Measurements from ENCODE around the gene TMPRSS3. TPM values are rescaled to one million over a fixed set of nuclear protein-coding genes. Genes with fewer than 3 reads are reported as not detected.

The TMPRSS3 gene
- total RNA-seq, 4 donors from 2014 or later: 5.0 to 12.6 (median 6.2) TPM

DNA sequence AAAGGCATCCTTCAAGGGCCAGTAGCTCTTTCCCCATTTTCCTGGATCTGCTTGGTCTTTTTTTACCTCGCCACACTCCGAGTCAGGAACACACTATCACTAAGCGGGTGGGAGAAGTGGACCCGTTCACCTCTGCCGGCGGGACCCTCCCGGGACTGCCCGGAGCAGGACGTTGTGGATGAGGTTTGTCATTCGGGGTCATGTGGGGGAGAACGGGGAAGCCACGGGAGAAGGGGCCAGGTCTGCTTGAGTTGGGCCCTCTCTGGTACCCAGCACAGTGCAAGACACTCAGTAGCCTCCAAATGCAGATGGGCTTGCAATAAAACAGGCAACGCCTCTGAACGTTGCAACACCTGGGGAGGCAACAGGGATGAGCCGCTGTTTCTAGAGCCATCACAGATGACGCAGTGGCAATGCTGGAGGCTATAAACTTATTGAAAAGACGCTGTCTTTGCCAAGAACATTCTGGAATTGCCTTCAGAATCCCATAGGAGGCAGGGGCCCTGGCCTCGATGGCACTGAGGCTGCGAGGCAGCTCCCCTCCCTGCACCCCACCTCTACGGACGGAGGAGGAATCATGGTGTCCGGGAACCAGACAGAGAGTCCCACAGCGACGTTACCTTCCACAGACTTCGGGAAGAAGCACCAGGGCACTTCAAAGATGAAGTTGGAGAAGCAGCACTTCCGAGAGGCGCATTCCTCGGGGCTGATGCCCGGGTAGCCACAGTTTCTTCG is 48.8 kb downstream of the TMPRSS3 start:
- TF ChIP-seq, protein P1, sequence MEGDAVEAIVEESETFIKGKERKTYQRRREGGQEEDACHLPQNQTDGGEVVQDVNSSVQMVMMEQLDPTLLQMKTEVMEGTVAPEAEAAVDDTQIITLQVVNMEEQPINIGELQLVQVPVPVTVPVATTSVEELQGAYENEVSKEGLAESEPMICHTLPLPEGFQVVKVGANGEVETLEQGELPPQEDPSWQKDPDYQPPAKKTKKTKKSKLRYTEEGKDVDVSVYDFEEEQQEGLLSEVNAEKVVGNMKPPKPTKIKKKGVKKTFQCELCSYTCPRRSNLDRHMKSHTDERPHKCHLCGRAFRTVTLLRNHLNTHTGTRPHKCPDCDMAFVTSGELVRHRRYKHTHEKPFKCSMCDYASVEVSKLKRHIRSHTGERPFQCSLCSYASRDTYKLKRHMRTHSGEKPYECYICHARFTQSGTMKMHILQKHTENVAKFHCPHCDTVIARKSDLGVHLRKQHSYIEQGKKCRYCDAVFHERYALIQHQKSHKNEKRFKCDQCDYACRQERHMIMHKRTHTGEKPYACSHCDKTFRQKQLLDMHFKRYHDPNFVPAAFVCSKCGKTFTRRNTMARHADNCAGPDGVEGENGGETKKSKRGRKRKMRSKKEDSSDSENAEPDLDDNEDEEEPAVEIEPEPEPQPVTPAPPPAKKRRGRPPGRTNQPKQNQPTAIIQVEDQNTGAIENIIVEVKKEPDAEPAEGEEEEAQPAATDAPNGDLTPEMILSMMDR (IDR thresholded peaks at IDR 0.05): no peak
- no peak for TF ChIP-seq POLR2A (IDR thresholded peaks at IDR 0.05)
- intact Hi-C loops (cut with DNase I): no loop called here
- Histone ChIP-seq H3K4me1 (peaks cover 22 to 24% of the 10 kb centered on the region in 2 donors), H3K9me3 (no peaks in the 10 kb centered on the region), H3K27ac (no peak overlapping the region), H3K27me3 (no peaks in the 10 kb centered on the region), H3K36me3 (no peaks in the 10 kb centered on the region), H3K4me3 (replicated peaks in 1 of 3) (no peak overlapping the region)
- WGBS, 2 donors: 89 to 94% methylated on average over 30 of the region's 30 CpGs
- no peak for DNase-seq

DNA sequence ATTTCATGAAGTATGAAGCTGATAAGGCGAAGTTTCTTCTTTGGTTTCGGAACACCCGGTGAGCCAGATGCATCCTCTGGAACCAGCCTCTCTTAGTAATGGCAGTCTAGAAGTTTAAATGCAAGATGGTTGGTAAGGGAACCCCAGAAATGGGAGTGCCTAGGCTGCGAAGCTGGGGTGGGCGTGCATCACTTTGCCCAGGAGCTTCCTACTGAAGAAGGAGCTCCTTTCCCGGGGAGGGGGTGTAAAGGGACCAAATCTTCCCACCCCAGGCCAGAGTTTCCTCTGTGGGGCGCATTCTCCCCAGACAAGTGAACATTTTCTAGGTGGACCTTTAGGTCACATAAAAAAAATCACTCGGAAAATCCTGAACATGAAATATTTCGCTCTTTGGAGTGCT is 49.4 kb downstream of the TMPRSS3 start:
- H3K9me3 ChIP-seq: no peaks in the 10 kb centered on the region
- no peak for TF ChIP-seq POLR2A (IDR thresholded peaks at IDR 0.05)
- no peaks in the 10 kb centered on the region for H3K27me3 ChIP-seq
- DNase-seq: no peak
- 93% methylated on average over 9 of the region's 9 CpGs for WGBS, 2 donors
- peaks cover 19% of the 10 kb centered on the region in 2 donors for H3K4me1 ChIP-seq
- no peak overlapping the region for H3K27ac ChIP-seq
- intact Hi-C loops (cut with DNase I): no loop called here
- no peak overlapping the region for H3K4me3 ChIP-seq (replicated peaks in 1 of 3)
- H3K36me3 ChIP-seq: no peaks in the 10 kb centered on the region

DNA sequence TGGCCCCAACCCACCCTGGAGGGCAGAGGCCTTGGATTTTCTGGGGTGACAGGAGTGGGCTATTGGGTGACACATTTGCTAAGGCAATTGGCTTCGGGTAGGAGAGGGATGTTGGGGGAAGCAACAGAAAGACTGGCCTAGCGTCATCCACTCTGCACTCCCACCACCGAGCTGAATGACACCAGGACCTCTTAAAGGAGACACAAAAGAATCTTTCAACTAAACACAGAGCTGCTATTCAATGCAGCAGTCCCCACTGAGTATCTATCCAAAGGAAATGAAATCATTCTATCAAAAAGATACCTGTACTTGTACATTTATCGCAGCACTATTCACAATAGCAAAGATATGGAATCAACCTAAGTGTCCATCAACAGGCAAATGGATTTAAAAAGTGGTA is 51.2 kb downstream of the TMPRSS3 start:
- Histone ChIP-seq H3K27me3 (no peaks in the 10 kb centered on the region), H3K9me3 (no peaks in the 10 kb centered on the region), H3K4me3 (replicated peaks in 1 of 3) (no peak overlapping the region), H3K4me1 (peaks cover 6 to 8% of the 10 kb centered on the region in 2 donors), H3K36me3 (no peaks in the 10 kb centered on the region), H3K27ac (no peak overlapping the region)
- no peak for DNase-seq
- TF ChIP-seq POLR2A (IDR thresholded peaks at IDR 0.05): no peak
- TF ChIP-seq, protein P1 (IDR thresholded peaks at IDR 0.05): no peak
- intact Hi-C loops (cut with DNase I): no loop called here
- 66 to 79% methylated on average over 4 of the region's 4 CpGs for WGBS, 2 donors

DNA sequence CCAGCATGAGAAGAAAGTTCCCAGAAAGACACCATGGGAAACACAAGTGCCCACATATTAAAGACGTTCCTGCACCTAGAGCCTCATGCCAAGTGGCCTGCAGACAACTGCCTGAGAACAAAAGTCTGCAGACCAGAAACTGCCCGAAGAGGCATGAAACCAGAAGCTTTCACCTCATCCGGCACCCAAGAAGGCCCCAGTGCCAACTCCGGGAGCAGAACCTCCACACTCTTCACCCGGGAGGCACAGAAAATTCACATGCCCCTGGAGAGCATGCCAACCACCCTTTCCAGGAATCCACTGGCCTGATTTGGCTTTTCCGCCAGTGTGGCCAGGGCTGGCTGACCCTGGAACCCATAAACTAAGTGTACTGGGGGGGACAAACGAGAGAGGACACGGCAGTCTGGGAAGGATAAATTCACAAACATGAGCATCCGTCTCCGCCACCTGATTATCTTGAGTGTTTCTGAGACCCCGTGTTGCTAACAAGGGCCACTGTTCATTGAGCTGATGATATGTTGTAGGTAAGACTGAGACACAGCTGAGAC is 51.8 kb downstream of the TMPRSS3 start:
- intact Hi-C loops (cut with DNase I): no loop called here
- TF ChIP-seq, protein P1 (IDR thresholded peaks at IDR 0.05): no peak
- no peak for TF ChIP-seq POLR2A (IDR thresholded peaks at IDR 0.05)
- Histone ChIP-seq H3K4me1 (peaks cover 11 to 12% of the 10 kb centered on the region in 2 donors), H3K36me3 (no peaks in the 10 kb centered on the region), H3K27ac (no peak overlapping the region), H3K27me3 (no peaks in the 10 kb centered on the region), H3K9me3 (no peaks in the 10 kb centered on the region), H3K4me3 (replicated peaks in 1 of 3) (no peak overlapping the region)
- WGBS, 2 donors: 78 to 92% methylated on average over 8 to 11 of the region's 11 CpGs
- DNase-seq: no peak

DNA sequence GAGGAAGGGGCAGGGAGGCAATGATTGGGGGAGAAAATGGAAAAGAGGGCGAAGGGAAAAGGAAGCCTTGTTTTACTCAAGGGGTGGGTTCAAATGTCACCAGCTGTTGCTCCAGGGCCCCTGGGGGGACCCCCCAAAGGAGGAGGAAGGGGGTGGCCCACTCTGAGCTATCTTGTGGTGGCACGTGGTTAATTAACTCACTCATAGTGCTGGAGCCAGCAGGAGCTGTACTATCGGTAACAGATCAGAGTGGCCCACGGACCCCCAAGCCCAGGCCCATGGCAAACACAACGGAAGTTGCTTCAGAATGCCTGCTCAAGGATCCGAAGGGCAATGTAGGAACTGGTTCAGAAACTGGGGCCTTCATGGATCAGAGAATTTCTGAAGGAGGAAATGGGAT is 52.3 kb downstream of the TMPRSS3 start:
- Histone ChIP-seq H3K36me3 (no peaks in the 10 kb centered on the region), H3K4me1 (peaks cover 16 to 17% of the 10 kb centered on the region in 2 donors), H3K27me3 (no peaks in the 10 kb centered on the region), H3K4me3 (replicated peaks in 1 of 3) (no peak overlapping the region), H3K27ac (no peak overlapping the region), H3K9me3 (no peaks in the 10 kb centered on the region)
- intact Hi-C loops (cut with DNase I): no loop called here
- DNase-seq: no peak
- TF ChIP-seq, protein P1 (IDR thresholded peaks at IDR 0.05): no peak
- TF ChIP-seq POLR2A (IDR thresholded peaks at IDR 0.05): no peak
- WGBS, 2 donors: 94 to 97% methylated on average over 6 of the region's 6 CpGs

Measured in thyroid gland (tissue), 4 donors.